GM18499 (cell line): ENCODE results near the gene SPTBN5.

ENCODE experiments used
- ATAC-seq: cut with Tn5 transposase; IDR thresholded peaks from one replicate; pipeline ENCODE4 v1.9.1; 2021; ENCODE audit warnings: moderate number of reproducible peaks; ENCODE audit not compliant: insufficient read depth, unreplicated experiment

The SPTBN5 gene

DNA sequence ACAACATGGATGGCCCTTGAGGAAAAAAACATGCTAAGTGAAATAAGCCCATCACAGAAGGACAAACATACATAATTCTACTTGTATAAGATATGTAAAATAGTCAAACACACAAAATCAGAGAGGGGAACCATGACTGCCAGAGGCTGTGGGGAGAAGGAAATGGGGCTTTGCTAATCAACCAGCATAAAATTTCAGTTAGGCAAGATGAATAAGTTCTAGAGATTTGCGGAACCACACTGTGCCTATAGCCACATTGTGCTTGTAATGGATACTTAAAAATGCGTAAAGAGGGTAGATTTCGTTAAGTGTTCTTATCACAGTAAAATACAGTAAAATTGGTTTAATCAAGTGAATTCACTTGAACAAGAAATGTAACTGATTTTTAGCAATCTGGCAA lies 33.7 kb upstream of the SPTBN5 start:
- ATAC-seq: no peak

DNA sequence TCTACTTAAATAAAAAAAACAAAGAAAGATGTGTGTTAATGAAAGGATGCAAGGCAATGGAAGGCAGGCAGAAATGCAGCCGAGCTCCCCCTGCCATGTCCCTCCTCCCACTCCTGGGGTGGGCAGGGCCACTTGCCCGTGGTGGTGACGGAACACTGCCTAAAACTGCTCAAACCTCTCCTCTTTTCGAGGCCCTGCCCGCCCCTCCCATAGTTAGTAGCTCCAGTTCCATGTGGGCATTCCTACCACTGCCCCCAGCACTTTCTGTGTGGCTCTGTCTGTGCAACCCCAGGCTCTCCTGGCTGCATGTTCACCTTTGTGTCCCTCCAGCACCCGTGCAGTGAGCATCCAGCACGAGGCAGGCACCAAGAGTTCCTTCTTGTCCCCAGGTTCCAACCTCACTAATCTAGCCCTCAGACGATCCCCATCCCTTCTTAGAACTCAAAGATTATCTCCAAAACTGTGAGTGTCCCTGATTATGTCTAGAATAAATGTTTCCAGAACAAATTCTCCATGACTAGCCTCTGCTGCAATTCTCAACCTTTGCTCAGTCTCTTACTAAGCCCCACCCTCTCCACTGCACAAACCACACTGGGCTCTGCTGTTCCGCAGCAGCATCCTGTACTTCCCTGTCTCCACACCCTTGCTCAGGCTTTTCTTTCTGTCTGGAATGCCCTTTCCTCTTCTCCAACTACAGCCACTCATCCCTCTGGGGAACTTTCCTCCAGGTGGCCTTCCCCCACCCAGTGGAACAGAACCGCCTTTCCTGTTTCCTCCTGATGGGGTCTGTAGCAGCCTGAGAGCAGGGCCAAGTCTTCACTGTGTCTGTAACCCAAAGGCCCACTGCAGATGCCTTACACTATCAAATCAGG lies 32.6 kb upstream of the SPTBN5 start:
- ATAC-seq: no peak

DNA sequence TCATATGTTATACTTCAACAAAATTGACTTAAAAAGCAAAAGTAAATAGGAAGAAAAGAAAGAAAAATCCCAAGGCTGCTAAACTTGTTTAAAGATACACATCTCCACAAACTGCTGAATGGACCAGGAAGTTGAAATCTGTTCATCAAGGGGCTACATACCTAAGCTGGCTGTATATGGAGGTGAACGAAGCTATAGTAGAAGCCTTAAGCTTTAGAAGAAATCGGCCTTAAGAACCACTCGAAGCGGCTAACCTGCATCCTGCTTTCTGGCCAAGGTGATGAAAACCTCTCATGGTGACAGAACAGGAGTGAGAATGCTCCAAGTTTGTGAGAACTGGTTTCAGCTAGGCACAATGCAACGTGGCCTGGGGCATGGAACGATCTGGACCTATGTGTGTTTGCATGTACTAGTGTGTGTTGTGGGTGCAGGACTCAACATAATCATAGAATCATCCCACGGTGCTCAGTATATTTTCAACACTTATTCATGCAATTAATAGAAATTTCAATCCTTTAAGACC lies 31.3 kb upstream of the SPTBN5 start:
- no peak for ATAC-seq

DNA sequence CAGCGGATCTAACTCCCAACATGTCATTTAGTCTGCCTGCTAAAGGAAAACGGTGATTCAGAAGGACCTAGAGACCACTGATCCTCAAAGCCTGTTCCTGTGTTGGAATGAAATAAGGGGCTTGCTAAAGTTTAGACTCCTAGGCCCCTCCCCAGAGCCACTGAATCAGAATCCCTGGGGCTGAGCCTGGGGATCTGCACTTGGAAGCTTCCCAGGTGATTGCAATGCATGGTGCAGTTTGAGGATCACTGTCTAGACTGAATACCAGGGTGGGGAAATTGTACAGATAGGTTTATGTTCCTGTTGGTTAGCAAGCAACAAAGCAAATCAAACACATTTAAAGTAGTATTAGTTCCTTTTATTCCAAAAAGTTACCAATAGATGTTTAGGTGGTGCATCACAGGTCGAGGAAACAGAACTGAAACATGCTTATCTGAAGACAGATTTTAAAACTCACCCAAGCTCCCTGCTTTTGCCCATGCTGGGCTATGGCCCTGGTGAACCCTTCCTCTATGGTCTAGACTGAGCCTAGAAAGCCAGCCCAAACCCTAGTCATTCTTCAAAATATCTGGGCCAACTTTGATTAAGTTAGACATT lies 29.6 kb upstream of the SPTBN5 start:
- no peak for ATAC-seq

DNA sequence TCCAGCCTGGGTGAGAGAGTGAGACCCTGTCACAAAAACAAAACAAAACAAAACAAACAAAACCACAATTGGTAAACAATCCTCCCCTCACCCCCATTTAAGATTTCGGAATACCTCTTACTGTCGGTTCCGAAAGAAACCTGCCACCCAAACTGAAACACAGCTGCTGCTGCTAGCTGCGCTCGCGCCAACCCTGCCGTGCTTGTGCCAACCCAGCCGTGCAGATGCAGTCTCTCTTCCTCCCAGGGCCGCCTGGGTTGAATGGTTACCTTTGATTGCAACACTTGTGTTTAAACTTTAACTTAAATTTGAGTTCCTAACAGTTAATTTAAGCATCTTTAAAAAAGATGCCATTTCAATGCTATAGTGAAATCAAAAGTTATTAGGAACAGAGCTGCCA lies 28.5 kb upstream of the SPTBN5 start:
- ATAC-seq: no peak

DNA sequence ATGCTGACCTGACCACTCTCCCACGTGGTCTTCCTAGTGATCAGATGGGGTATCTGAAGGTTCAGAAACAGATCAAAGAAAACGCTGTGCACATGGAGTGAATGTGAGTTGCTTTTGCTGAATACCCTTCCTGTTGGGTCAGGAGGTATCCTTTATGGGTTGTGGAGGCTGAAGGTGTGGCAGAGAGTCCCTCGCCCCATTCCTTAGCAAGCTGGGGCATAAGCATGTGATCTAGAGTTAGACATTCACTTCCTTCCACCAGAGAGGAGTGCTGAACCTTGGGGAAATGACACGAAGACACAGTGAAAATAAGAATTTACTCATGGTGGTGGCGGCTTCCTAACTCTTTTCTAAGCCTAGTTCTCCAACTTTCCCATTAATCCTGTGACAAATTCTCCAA lies 27.8 kb upstream of the SPTBN5 start:
- ATAC-seq: no peak

DNA sequence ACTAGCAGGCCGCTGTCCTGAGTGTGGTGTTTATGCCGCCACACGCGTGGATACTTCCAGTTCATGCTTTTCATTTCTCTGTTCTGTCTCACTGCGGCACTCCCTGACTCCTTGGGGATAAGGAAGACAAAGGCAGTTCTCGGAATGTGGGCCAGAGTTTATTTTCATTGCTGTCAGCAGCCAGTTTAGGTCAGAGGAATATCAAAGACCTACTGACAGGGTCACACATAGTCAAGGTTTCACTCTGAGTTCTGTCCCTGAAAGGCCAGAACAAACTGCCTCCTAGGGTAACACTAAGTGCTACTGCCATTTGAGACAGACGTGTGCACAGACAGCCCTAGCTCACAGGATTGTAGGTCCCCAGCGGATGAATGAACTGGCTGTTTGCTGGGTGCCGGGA lies 27.3 kb upstream of the SPTBN5 start:
- no peak for ATAC-seq

DNA sequence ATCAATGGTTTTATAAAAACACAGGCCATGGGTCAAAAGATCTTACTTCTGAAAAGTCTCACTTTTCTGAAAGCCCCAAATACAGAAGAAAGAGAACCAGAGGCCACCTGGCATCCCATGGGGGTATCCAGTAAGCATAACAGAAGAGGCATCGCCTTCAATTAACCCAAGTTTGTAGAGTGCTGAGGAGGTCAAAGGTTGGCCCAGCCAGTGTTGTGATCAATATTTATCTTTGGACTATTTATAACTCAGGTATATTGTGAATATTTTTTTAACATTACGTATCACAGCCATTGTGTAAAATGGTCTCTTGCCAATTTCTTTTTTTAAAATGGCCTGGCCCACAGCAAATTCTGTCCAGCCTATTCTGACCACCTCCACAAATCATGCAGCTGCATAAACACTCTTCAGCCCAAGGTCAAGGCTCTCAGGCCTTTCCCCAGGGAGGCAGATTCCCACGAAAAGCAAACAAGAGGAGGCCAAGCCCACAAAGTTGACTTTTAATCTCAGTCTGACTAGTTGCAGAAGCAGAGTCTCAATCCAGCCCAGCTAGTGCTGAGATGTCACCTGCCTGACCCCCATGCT lies 26.2 kb upstream of the SPTBN5 start:
- ATAC-seq: no peak

DNA sequence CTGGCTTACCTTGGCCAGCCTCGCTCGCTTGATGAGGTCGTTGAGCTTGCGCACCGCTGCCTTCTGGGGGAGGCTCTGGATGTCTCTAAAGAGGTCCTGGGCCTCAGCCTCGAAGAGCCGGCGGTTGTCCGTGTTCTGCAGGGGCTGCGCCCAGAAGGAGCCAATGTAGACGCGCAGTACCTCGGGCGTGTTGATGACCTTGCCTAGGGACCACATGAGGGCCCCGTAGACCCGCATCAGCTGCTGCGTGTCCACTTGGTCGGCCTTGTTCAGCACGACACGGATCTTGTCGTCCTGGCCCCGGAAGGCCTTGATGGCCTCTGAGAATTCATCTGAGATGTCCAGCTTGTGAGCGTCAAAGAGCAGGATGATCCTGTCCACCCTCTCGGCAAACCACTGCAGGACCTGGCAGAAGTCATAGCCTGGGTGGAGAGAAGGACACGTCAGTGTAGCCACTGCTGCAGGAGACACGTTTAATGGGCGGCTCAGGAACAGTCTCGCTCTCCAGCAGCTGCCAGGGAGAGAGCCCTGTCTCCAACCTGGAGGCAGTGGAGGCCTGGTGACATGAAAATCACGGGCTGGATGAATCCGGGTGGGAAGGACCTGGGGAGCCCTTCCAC lies 25.5 kb upstream of the SPTBN5 start:
- ATAC-seq: no peak

DNA sequence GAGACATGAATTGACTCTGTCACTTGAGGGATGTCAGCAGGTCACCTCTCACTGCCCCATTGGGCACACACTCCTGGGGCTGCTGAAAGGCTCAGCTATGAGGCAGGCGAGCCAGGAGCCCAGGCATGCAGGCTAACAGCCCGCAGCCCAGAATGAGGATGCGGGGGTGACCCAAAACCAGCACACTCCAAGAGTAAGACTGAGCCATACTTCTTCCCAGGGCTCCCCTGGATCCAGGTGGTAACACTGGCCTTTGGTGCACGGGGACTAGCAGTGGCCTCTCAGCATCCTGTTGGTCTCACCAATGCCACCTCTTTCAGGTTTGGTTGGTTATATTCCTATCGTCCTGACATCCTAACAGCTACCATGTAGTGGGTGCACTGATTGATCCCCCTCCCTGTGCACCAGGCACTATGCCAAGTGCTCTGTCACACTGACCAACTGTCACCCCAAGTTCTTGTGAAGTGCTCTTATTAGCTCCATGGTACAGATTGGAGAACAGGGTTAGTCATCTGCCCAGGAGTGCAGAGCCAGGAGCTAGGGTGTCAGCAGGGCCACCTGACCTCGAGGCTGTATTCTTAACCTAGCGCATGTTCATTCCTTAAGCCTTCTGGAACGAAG lies 24.8 kb upstream of the SPTBN5 start:
- no peak for ATAC-seq

DNA sequence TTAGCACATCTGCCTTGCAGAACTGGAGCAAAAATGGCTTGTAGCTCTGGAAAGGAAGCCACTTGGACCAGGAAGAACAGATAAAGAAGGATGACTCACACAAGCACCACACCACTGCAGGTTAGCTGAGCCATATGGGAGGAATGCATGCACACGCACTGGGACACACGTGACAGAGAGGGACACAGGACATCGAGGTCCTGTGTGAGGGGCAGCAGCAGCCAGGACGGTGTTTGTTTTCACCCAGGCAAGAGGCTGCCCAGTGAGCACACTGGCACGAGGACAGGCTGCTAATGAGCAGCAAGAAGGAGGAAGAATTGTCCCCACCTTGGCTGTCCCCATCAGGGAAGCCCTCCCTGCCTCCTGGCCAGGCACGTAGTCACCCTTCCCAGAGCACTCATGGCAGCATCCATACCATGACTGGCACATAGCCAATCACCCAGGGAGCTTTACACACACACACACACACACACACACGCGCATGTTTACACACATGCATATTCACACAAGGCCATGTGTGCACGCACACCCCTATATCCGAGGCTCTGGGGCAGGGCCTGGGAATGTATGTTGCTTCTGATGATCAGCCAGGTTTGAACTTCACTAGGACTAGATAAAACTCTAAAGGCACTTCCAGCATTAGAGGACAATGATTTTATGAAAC lies 24.0 kb upstream of the SPTBN5 start:
- no peak for ATAC-seq

DNA sequence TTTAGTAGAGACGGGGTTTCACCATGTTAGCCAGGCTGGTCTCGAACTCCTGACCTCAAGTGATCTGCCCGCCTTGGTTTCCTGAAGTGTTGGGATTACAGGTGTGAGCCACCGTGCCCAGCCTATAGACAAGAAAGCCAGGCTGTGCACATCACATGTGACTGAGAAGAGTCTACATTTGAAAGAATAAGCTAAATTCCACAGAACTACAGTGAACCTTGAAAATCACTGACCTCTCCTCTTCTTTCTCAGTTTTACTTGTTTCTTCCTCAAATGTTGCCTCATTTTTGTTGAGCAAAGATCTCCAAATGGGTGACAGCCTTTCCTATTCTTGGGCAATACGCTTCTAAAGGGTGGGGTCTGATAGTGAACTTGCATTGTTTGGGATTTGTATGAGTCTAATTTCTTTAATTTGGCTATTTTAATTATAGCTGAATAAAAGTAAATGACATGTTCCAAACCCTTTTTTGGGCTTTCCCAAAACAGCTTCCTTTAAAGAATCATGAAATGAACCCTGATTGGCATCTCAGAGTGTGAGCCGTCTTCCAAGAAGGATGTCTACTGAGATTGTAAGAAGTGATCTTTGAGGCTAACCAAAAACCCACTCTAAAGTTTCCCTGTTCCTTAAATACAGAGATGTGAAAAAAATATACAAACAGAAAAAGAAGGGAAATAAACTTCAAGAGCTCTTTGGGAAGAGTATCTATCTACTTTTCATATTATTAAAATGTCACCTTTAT lies 21.6 kb upstream of the SPTBN5 start:
- ATAC-seq: no peak

DNA sequence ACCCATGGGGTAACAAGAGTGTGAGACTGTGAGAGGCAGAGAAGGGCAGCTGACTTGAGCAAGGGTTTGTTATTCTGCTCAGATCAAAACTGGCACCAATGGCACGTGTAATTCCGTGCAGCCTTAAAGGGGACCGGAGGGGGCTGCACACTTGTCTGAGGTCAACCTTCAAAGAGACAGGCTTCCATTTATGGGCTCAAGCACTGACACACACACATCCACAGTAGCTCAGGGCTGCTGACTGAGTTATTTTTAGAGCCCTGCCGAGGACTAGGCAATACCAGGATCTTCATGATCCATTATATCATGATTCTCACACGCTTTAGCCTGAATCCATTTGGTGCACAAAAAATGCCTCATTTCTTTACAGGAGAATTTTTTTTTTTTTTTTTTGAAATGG lies 20.6 kb upstream of the SPTBN5 start:
- no peak for ATAC-seq

DNA sequence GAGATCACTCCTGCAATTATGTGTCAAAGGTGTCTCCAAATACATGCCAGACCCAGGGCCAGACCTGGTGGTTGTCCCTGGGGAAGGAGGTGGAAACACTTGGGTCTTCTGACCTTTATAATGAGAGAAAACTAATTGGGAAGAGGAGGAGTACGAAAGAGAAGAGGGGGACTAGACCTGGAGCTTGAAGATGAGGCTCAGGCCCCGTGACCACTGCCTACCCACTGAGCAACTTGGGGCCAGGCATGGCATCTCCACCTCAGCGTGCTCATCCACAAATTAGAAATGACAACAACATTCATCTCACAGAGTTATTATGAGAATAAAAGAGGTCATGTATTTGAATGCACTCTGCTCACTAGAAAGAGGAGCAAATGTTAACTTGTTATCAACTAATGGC lies 19.4 kb upstream of the SPTBN5 start:
- no peak for ATAC-seq

DNA sequence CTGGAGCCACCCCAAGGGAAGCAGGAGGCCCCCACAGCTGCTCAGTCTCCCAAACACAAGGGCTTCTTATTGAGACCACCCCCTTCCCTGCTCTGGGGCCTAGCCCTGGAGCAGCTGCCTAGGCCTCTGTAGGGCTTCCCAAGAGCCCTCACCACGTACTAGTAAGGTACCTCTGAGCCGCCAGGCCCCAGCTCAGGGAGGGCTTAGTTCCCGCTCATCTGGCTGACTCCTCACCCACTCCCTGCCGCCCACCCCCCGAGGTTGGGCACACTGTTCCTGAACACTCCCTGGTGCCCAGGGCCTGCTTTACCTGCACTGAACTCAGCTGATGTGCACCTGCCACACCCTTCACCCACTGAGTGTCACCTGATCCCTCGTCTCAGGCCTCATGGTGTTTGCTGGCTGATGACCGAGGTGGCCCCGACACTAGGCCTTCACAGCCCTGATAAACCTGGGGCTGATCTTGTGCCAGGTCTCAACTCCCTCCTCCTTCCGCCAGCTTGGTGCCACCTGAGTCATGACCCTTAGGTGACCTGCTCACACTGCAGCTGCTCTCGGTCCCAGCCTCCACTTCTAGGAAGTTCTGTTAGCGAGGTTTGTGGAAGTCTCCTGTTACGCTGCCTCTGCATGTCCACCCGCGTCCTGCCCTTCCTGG lies 18.0 kb upstream of the SPTBN5 start:
- no peak for ATAC-seq

DNA sequence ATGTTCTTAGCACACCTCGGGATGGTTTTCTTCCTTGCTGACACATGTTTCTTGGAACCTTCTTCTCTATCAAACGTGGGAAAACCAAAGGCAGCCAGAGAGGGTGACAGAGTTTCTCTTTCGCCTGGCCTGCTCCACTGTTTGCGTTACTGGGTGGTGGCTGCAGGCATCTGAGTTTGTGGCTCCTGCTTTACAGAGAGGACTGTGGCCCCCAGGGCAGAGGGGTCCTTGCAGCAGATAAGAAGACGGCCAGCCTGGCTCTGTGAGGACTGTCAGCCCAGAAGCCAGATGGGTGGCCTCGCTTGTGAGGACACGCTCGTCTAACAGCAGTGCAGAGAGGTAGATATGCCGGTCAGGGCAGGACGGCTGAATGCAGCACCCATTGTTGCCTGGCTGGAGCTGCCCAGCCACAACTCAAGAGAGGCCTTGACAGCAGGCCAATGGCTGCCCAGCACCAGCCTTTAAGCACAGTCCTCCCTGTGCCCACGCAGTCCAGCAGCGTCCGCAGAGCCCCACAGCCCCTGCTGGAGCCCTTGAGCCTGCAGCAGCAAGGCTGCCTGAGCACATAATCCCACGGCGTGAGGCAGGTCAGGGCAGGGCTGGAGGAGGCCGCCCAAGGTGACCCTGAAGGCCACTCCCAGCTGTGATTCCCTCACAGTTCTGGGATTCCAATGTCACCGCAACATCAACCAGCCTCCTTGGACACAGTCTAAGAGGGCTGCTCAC lies 15.0 kb upstream of the SPTBN5 start:
- ATAC-seq: no peak

DNA sequence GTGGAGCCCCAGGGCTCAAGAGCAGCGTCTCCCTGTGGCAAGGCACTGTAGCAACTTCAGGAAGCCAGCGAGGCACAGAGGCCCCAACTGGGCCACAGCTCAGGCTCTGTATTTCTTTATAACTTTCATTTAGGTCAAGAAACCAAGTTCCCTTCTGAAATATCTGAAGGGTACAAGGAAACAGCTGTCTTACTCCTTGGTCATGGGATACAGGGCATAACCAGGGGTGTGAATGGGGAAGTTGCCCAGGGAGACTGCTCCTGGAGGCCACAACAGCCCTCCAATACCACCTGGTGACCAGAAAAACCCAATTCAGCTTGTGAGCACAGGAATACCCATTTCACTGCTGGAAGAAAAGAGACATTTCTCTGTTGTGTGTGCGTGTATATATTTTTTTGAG lies 13.3 kb upstream of the SPTBN5 start:
- no peak for ATAC-seq

DNA sequence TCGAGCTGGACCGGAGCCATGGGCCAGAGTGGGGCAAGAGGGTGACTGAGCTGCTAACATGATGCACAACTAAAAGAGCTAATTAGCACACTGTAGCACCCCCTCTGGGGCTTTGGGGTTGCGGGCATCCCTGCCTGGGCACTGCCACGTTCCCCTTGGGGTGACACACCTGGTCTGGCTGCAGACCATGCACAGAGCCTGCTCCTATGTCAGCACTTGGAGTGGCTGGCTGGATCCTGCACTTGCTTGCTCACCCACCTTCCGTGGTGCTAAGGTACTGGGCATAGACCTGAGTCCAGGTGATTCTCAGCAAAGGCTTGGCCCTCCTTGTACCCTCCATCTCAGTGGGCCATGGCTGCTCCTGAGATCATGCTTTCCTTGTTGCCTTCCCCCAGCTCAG lies 12.8 kb upstream of the SPTBN5 start:
- no peak for ATAC-seq
